HepG2 (cell line): ENCODE data around the gene GSC2. TPM values are rescaled to one million over a fixed set of nuclear protein-coding genes. Genes with fewer than 3 reads are reported as not detected.

Experiments used
- ATAC-seq: fragments of 200-7000 bp; cut with Tn5 transposase; 3 replicates; pipeline ENCODE4 v1.9.1; 2020; ENCODE audit warnings: mild to moderate bottlenecking, moderate library complexity
- BruUV-seq: library from RNA; stranded (reverse); fragments of 400-500 nt; replicated peaks from 2 replicates; lab custom pipeline; 2021; lab: Mats Ljungman, UMichigan
- CTCF ChIA-PET: fragments of 300-600 bp; formaldehyde crosslinking; extraction: SDS; loops from one replicate; lab custom pipeline; 2021; ENCODE audit warnings: low total read pairs, inconsistent platforms, low intra/inter-chr PET ratio; lab: Yijun Ruan, JAX
- POLR2A ChIA-PET: fragments of 350-600 bp; sonication (Branson Sonifier 250); formaldehyde crosslinking; loops from one replicate; lab custom pipeline; 2020; ENCODE audit warnings: antibody characterized with exemption, inconsistent platforms; lab: Yijun Ruan, JAX
- DNase-seq: peaks from one replicate; pipeline ENCODE4 v3.0.0-alpha.2; 2015; ENCODE audit warnings: low spot score
- FAIRE-seq: peaks from 3 replicates; lab custom pipeline; 2011; peaks lifted over from hg19 to GRCh38; lab: Jason Lieb, UNC
- H2AFZ ChIP-seq: one replicate; pipeline ENCODE4 v1.6.1; 2011; ENCODE audit warnings: low read length, inconsistent platforms
- H3K27ac ChIP-seq: fragments of 300-600 bp; 3 replicates; pipeline ENCODE4 v1.8.0; 2011; ENCODE audit warnings: mixed run types, mild to moderate bottlenecking, mixed read lengths, low read length, inconsistent platforms; ENCODE audit not compliant: insufficient read depth; ENCODE audit errors: extremely low read length
- H3K27me3 ChIP-seq, 2 experiments: fragments of 200-600 bp in 1 of 2; 2 replicates in 1 of 2; 3 replicates in 1 of 2; pipeline versions ENCODE4 v1.6.0 to v1.8.0; 2011; ENCODE audit warnings: low read length in 2 of 2, mild to moderate bottlenecking in 2 of 2, moderate library complexity in 2 of 2, inconsistent platforms in 1 of 2; ENCODE audit not compliant: insufficient read depth in 2 of 2, control insufficient read depth in 1 of 2
- H3K36me3 ChIP-seq, 2 experiments: fragments of 200-600 bp in 1 of 2; replicated peaks in 1 of 2; 2 replicates in 1 of 2; 3 replicates in 1 of 2; pipeline versions ENCODE4 v1.5.1 to v1.8.0; 2011; ENCODE audit warnings: low read length in 2 of 2, inconsistent platforms in 1 of 2; ENCODE audit not compliant: insufficient read depth in 2 of 2, control insufficient read depth in 1 of 2
- H3K4me1 ChIP-seq: 2 replicates; pipeline ENCODE4 v1.5.1; 2012; ENCODE audit warnings: low read length, inconsistent platforms; ENCODE audit not compliant: insufficient read depth
- H3K4me2 ChIP-seq: 2 replicates; pipeline ENCODE4 v1.6.0; 2011; ENCODE audit warnings: low read depth, low read length, inconsistent platforms
- H3K4me3 ChIP-seq, 3 experiments: fragments of 200-600 bp in 1 of 3; sonication (generic), shearing (Covaris generic) in 1 of 3; replicated peaks in 1 of 3; 2 replicates each; pipeline ENCODE4 v1.5.1; 2011 to 2016; ENCODE audit warnings: low read length in 3 of 3, inconsistent platforms in 2 of 3, low read depth in 2 of 3, mild to moderate bottlenecking in 2 of 3, control low read depth in 1 of 3, mixed read lengths in 1 of 3; ENCODE audit not compliant: insufficient read depth in 1 of 3
- H3K79me2 ChIP-seq: one replicate; pipeline ENCODE4 v1.6.1; 2011; ENCODE audit warnings: low read length, inconsistent platforms; ENCODE audit not compliant: insufficient read depth
- H3K9ac ChIP-seq: 2 replicates; pipeline ENCODE4 v1.6.0; 2011; ENCODE audit warnings: mild to moderate bottlenecking, low read depth, low read length, inconsistent platforms; ENCODE audit not compliant: insufficient read depth
- H3K9me3 ChIP-seq: 2 replicates; pipeline ENCODE4 v1.5.1; 2012; ENCODE audit warnings: mild to moderate bottlenecking, low read length
- H4K20me1 ChIP-seq: 2 replicates; pipeline ENCODE4 v1.6.0; 2011; ENCODE audit warnings: inconsistent platforms, mild to moderate bottlenecking, low read length, moderate library complexity; ENCODE audit not compliant: insufficient read depth
- RCOR2 ChIP-seq: IDR thresholded peaks from 2 replicates; pipeline ENCODE4 v1.6.1; 2016; ENCODE audit warnings: missing biosample characterization, missing genetic modification reagents
- ZNF280B ChIP-seq: sonication (generic); formaldehyde crosslinking; IDR thresholded peaks from 2 replicates; pipeline ENCODE4 v1.5.0; 2020; ENCODE audit warnings: missing genetic modification reagents, mild to moderate bottlenecking, borderline replicate concordance
- ZNF567 ChIP-seq: sonication (generic); formaldehyde crosslinking; IDR thresholded peaks from 2 replicates; pipeline ENCODE4 v1.8.1; 2023; ENCODE audit warnings: mild to moderate bottlenecking, missing genetic modification reagents, borderline replicate concordance
- ZNF790 ChIP-seq: sonication (generic); formaldehyde crosslinking; IDR thresholded peaks from 2 replicates; pipeline ENCODE4 v1.8.0; 2022; ENCODE audit warnings: missing genetic modification reagents, mild to moderate bottlenecking, borderline replicate concordance
- ZNF816 ChIP-seq: sonication (generic); formaldehyde crosslinking; IDR thresholded peaks from 2 replicates; pipeline ENCODE4 v1.8.0; 2022; ENCODE audit warnings: missing genetic modification reagents, mild to moderate bottlenecking, borderline replicate concordance
- ZNF891 ChIP-seq: sonication (generic); formaldehyde crosslinking; IDR thresholded peaks from 2 replicates; pipeline ENCODE4 v1.5.0; 2020; ENCODE audit warnings: mild to moderate bottlenecking, missing genetic modification reagents
- WGBS: methylation state at CpG from one replicate; pipeline ENCODE4 v1.1.6; 2017; ENCODE audit warnings: low lambda C conversion rate; 5-methylcytosine and 5-hydroxymethylcytosine counted together
- in situ Hi-C: cut with HindIII; loops from 2 replicates; pipeline ENCODE4 v1.10.0; 2017; ENCODE audit warnings: low pct_unique_long_range_greater_than_20kb; ENCODE audit not compliant: extremely low pct_ligation_motif_present
- intact Hi-C: fragments of 100-400 bp; cut with micrococcal nuclease; formaldehyde crosslinking; loops from one replicate; pipeline ENCODE4 v1.10.0; 2022; ENCODE audit not compliant: unreplicated experiment
- polyA plus RNA-seq, 8 experiments: library from polyadenylated mRNA; depleted of rRNA in 3 of 8; stranded (reverse) in 7 of 8; unstranded in 1 of 8; fragments of >200 nt; fragmentation: Illumina TruSeq in 4 of 8; extraction: Trizol in 4 of 8; gene quantifications; 2 replicates each; pipeline versions ENCODE4 v1.2.1 to v1.2.3, GENCODE V29; 2011 to 2016; ENCODE audit warnings: low read depth in 4 of 8, missing spikeins in 1 of 8, mixed read lengths in 1 of 8; ENCODE audit not compliant: insufficient read depth in 1 of 8
- total RNA-seq, 5 experiments: library from RNA; depleted of rRNA; stranded (reverse); fragments of >200 nt; fragmentation: Illumina TruSeq; extraction: Trizol; gene quantifications; 2 replicates each; pipeline ENCODE4 v1.2.3, GENCODE V29; 2016; ENCODE audit warnings: low read depth in 1 of 5
- TF ChIP-seq, protein P1 (sequence below): sonication (generic); formaldehyde crosslinking; IDR thresholded peaks from 2 replicates; pipeline ENCODE4 v1.5.1; 2020; ENCODE audit warnings: mild to moderate bottlenecking, missing genetic modification reagents, moderate library complexity
- TF ChIP-seq, protein P2 (sequence below): sonication (generic); formaldehyde crosslinking; IDR thresholded peaks from 2 replicates; pipeline ENCODE4 v1.5.1; 2020; ENCODE audit warnings: mild to moderate bottlenecking, missing genetic modification reagents, borderline replicate concordance

GSC2 gene
- total and polyA plus RNA-seq, 2 of the 13 experiments (the other 11 are each of a cell fraction or from before 2014, with no cell fraction given): not detected

GRCh38 chr22:19114984-19115552 lies 35.0 kb downstream of the GSC2 start:
- Histone ChIP-seq H3K9ac (no peak overlapping the region), H2AFZ (no peak overlapping the region), H3K9me3 (no peaks in the 10 kb centered on the region), H3K79me2 (peaks cover 81% of the 10 kb centered on the region), H3K27ac (no peak overlapping the region), H3K36me3 (peaks cover 4 to 24% of the 10 kb centered on the region in 2 experiments; a peak in 4 of 5 replicates), H3K4me1 (peaks cover 42% of the 10 kb centered on the region), H3K27me3 (no peaks in the 10 kb centered on the region; a peak in 1 of 5 replicates), H3K4me3 (no peak overlapping the region), H3K4me2 (no peak overlapping the region), H4K20me1 (peaks cover 63% of the 10 kb centered on the region)
- ChIA-PET POLR2A (no interaction called here), CTCF (no interaction called here)
- in situ Hi-C loops (no loop called here), intact Hi-C loops (no loop called here)
- no TSS peak for BruUV-seq
- TF ChIP-seq ZNF567 (CRISPR knock-in tag): no peak
- no peak for TF ChIP-seq RCOR2 (CRISPR knock-in tag)
- TF ChIP-seq, protein P1, sequence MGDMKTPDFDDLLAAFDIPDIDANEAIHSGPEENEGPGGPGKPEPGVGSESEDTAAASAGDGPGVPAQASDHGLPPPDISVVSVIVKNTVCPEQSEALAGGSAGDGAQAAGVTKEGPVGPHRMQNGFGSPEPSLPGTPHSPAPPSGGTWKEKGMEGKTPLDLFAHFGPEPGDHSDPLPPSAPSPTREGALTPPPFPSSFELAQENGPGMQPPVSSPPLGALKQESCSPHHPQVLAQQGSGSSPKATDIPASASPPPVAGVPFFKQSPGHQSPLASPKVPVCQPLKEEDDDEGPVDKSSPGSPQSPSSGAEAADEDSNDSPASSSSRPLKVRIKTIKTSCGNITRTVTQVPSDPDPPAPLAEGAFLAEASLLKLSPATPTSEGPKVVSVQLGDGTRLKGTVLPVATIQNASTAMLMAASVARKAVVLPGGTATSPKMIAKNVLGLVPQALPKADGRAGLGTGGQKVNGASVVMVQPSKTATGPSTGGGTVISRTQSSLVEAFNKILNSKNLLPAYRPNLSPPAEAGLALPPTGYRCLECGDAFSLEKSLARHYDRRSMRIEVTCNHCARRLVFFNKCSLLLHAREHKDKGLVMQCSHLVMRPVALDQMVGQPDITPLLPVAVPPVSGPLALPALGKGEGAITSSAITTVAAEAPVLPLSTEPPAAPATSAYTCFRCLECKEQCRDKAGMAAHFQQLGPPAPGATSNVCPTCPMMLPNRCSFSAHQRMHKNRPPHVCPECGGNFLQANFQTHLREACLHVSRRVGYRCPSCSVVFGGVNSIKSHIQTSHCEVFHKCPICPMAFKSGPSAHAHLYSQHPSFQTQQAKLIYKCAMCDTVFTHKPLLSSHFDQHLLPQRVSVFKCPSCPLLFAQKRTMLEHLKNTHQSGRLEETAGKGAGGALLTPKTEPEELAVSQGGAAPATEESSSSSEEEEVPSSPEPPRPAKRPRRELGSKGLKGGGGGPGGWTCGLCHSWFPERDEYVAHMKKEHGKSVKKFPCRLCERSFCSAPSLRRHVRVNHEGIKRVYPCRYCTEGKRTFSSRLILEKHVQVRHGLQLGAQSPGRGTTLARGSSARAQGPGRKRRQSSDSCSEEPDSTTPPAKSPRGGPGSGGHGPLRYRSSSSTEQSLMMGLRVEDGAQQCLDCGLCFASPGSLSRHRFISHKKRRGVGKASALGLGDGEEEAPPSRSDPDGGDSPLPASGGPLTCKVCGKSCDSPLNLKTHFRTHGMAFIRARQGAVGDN (CRISPR knock-in tag): peak; percentile 42
- TF ChIP-seq ZNF891 (CRISPR knock-in tag): 0 out of 2 replicates have a peak, but pooled peaks have one; percentile 37
- TF ChIP-seq, protein P2, sequence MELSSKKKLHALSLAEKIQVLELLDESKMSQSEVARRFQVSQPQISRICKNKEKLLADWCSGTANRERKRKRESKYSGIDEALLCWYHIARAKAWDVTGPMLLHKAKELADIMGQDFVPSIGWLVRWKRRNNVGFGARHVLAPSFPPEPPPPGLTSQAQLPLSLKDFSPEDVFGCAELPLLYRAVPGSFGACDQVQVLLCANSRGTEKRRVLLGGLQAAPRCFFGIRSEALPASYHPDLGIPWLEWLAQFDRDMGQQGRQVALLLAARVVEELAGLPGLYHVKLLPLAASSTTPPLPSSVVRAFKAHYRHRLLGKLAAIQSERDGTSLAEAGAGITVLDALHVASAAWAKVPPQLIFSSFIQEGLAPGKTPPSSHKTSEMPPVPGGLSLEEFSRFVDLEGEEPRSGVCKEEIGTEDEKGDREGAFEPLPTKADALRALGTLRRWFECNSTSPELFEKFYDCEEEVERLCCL (CRISPR knock-in tag): no peak
- TF ChIP-seq ZNF280B (CRISPR knock-in tag): 0 out of 2 replicates have a peak, but pooled peaks have one; percentile 18
- TF ChIP-seq ZNF790: no peak
- TF ChIP-seq ZNF816 (CRISPR knock-in tag): no peak
- FAIRE-seq (no peak), ATAC-seq (peak; percentile 51), DNase-seq (no peak)
- WGBS: 100% methylated on average over 3 of the region's 4 CpGs
